AG10803 (cell line): ENCODE results near the gene AKR1C8.
"Not testable (repeated sequence)": the region's sequence is repeated elsewhere in the genome, so short reads cannot be mapped to it uniquely, and the experiment has no call there.

Source experiments
- DNase-seq: peaks from one replicate; pipeline ENCODE4 v3.0.0; 2010; ENCODE audit warnings: low read depth
- H3K4me3 ChIP-seq: 2 replicates; pipeline ENCODE4 v1.5.1; 2011; ENCODE audit warnings: mild to moderate bottlenecking, low read length, control low read depth
- TF ChIP-seq, protein P1 (sequence below): conservative IDR thresholded peaks from 2 replicates; pipeline ENCODE4 v1.5.1; 2011; ENCODE audit warnings: mild to moderate bottlenecking, low read length, control low read depth, inconsistent platforms

AKR1C8 gene

DNA sequence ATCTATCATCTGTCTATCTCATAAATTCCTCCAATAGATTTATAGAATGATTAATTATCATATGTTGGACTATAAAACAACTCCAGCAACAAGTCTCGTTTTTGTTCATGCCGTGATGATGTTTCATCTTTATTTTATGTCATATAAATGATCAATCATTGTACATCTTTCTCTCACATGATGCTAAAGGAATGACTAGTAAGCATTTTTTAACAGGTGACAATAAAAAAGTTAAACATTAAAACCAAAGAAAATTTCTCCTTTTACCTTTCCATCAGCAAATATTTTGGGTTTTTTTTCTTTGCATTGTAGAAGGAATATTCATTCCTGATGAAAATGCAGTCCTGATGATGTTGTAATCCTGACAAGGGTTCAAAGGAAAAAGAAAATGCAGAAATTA is 49.4 kb downstream of the AKR1C8 start:
- H3K4me3 ChIP-seq: no peak overlapping the region
- DNase-seq: no peak
- TF ChIP-seq, protein P1, sequence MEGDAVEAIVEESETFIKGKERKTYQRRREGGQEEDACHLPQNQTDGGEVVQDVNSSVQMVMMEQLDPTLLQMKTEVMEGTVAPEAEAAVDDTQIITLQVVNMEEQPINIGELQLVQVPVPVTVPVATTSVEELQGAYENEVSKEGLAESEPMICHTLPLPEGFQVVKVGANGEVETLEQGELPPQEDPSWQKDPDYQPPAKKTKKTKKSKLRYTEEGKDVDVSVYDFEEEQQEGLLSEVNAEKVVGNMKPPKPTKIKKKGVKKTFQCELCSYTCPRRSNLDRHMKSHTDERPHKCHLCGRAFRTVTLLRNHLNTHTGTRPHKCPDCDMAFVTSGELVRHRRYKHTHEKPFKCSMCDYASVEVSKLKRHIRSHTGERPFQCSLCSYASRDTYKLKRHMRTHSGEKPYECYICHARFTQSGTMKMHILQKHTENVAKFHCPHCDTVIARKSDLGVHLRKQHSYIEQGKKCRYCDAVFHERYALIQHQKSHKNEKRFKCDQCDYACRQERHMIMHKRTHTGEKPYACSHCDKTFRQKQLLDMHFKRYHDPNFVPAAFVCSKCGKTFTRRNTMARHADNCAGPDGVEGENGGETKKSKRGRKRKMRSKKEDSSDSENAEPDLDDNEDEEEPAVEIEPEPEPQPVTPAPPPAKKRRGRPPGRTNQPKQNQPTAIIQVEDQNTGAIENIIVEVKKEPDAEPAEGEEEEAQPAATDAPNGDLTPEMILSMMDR: no peak

DNA sequence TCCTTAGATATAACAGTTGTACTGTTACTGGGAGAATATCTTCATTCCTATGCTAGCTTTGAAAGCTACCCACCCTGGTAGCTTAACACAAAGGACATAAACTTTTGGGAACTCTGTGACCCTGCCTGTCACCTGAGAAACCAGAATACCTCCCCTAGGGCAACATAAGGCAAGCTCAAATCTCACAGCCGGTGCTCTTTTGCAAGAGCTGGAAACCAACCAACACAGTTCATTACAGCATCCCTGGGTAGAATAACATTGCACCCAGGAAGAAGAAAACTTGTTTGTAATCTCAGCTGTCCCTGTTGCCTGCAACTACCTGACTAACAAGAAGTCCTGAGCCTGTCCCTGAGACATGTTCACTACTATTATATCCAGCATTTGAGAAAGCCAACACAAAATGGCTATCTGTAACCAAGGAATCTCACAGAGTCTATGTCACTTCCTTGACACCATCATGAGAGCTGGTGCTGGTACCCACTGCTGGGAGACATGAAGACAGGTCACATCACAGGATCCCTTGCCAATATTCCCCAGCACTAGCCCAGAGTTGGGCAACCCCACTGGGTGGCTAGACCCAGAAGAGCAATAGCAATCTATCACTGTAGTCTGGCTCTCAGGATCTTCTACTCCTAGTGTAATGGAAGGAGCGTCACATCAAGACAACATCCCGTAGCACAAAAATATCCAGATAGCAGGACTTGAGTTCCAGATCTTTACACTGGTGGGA is 59.5 kb downstream of the AKR1C8 start:
- H3K4me3 ChIP-seq: no peak overlapping the region
- TF ChIP-seq, protein P1: no peak
- no peak for DNase-seq

DNA sequence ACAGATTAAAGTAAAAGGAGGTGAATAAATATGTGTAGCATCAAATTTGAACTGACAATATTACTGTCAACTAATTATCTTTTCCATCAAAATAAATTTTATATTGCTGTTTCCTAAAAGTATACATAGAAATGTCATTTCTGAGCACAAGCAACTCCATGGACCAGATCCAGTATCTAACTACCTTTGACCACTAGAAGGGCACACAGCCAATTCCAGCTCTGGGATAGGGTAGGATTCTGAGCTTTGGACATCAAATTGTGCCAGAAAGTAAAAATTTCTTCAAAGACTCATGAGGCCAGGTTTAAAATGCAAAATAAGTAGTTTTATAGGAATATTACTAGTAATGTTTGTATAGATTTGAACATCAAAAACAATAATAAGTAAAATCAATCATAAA is 61.1 kb downstream of the AKR1C8 start:
- DNase-seq: no peak
- no peak overlapping the region for H3K4me3 ChIP-seq
- TF ChIP-seq, protein P1: no peak

DNA sequence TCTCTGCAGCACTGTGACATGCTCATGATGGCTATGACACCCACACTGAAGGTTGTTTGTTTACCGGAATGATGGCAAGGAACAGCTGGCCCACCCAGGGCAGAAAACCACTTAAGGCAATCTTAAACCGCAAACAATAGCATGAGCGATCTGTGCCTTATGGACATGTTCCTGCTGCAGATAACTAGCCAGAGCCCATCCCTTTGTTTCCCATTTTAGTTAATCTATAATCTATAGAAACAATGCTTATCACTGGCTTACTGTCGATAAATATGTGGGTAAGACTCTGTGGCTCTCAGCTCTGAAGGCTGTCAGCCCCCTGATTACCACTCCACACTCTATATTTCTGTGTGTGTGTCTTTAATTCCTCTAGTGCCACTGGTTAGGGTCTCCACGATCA is 65.0 kb downstream of the AKR1C8 start:
- DNase-seq, H3K4me3 ChIP-seq: not testable (repeated sequence)

DNA sequence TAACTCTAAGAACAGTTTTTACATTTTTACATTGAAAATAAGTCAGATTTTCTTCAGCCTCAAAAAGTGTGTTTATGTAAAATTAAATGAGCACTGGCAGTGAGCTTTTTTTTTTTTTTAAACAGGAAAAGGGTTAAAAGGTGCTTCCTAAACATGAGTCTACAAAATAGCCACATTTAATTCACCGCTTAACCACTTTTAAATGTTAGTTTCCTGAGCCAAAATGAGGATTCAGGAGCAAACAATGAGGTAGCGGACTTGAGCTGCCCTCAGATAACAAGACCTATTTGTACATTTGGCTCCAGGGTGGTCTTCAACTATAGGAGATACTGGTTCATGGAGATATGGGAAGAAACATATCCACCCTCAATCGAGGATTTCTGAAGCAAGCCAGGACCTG is 67.9 kb downstream of the AKR1C8 start:
- TF ChIP-seq, protein P1: no peak
- DNase-seq: no peak
- H3K4me3 ChIP-seq: no peak overlapping the region

DNA sequence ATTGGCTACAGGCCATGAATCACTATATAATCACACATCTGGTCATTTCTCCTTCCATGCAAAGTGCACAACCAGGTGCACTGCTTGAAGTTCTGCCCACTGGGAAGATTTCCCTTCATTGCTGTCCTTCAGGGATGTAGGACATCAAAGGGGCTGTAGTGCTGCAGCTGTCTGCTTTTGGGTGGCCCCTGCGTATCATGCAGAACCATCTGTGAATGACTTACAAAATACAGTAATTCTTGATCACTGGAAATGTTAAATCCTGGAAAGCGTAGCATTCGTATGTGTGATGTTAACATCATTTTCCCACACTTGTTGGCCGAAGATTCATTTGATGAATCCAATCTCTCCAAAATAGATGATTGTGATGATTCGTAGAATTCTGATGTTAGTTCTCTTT is 68.3 kb downstream of the AKR1C8 start:
- TF ChIP-seq, protein P1: no peak
- H3K4me3 ChIP-seq: no peak overlapping the region
- no peak for DNase-seq

DNA sequence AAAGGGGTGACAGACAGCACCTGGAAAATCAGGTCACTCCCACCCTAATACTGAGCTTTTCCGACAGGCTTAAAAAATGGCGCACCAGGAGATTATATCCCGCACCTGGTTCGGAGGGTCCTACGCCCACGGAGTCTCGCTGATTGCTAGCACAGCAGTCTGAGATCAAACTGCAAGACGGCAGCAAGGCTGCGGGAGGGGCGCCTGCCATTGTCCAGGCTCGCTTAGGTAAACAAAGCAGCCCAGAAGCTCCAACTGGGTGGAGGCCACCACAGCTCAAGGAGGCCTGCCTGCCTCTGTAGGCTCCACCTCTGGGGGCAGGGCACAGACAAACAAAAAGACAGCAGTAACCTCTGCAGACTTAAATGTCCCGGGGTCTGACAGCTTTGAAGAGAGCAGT is 75.1 kb downstream of the AKR1C8 start:
- not testable (repeated sequence) for H3K4me3 ChIP-seq, DNase-seq

DNA sequence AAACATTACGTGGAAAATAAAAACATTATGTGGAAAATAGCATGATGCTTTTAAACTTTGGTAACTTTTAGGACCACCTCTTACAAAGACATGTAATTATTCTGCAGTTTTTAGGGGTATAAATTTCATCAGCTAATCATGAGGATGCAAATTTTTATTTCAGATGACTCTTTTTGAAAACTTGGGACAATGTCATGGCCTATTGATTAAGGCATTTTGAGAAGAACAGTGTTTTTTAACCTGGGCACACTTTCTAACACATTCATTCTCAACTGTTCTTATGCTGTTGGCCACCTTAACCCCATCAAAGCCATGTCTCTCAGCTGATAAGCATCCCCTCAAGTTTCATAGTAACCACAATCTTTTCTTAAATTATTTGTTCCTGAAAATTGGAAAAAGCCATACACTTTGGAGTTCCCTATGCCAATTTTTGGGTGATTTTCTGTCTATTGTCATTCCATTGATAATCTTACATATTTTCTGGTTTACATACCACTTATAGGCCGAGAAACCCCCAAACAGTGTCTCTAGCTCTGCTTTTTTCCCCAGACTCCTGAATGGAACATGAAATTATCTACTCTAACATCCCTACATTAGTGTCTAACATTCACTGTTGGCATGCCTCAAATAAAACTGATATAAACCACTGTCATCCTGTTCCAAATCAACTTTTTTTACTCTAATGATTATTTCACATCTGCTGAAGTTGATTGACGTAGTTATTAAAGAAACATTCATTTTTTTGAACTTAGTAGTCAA is 76.1 kb downstream of the AKR1C8 start:
- TF ChIP-seq, protein P1: no peak
- H3K4me3 ChIP-seq: no peak overlapping the region
- no peak for DNase-seq
